Measurements from ENCODE around the gene SNRPB.

The SNRPB gene

GRCh38 chr20:2509794-2510193, 39.2 kb upstream of the SNRPB start (continued):
- TF ChIP-seq ZNF239 (tag by site-specific recombination; IDR thresholded peaks at IDR 0.05) = no peak
- TF ChIP-seq ZNF174 (tag by site-specific recombination; IDR thresholded peaks at IDR 0.05) = no peak

- no peak for TF ChIP-seq ZNF580 (tag by site-specific recombination; IDR thresholded peaks at IDR 0.05)
- no peak for TF ChIP-seq ZNF266 (tag by site-specific recombination; IDR thresholded peaks at IDR 0.05; ENCODE audit: low read depth)
- no peak for TF ChIP-seq ZNF707 (tag by site-specific recombination; IDR thresholded peaks at IDR 0.05)
- Histone ChIP-seq H3K4me1 (ENCODE audit: control insufficient read depth, insufficient read depth, low read length) (peaks cover 4% of the 10 kb centered on the region; the same call in 1 of the 2 replicates), H3K27ac (ENCODE audit: extremely low read depth, low read depth, low read length) (peak overlapping the region; percentile 93), H3K4me3 (ENCODE audit: low read depth, low read length) (peak overlapping the region; percentile 76), H3K36me3 (ENCODE audit: control insufficient read depth in 2 of 2, insufficient read depth in 1 of 2, low read length in 2 of 2) (no peaks in the 10 kb centered on the region), H3K9me3 (ENCODE audit: control insufficient read depth, insufficient read depth, low read depth, low read length) (no peaks in the 10 kb centered on the region)
- ChIA-PET POLR2A (interaction anchor here (2.2 to 3.4 kb wide), 3 partner anchors 12 to 142 kb away, joined by 7 to 34 read pairs (median 9); partner anchors contain the start of gene SNRPB), CTCF (interaction anchor here (0.6 to 12.4 kb wide), 2 partner anchors 13 to 1228 kb away, joined by 4 to 171 read pairs; no protein-coding TSS in a partner anchor)
These were observed 38.8 kb upstream of the SNRPB start for GRCh38 chr20:2509468-2509781.

- ChIA-PET CTCF (interaction anchor here (0.6 to 12.4 kb wide), 3 partner anchors 14 to 1228 kb away, joined by 4 to 171 read pairs (median 8); no protein-coding TSS in a partner anchor), POLR2A (interaction anchor here (2.2 to 3.4 kb wide), 3 partner anchors 13 to 143 kb away, joined by 7 to 34 read pairs (median 9); partner anchors contain the start of gene SNRPB)
- TF ChIP-seq ZNF549 (tag by site-specific recombination; IDR thresholded peaks at IDR 0.05) (no peak), PBX3 (CRISPR knock-in tag; IDR thresholded peaks at IDR 0.05) (no peak), ZNF561 (tag by site-specific recombination; IDR thresholded peaks at IDR 0.05; ENCODE audit: borderline replicate concordance) (no peak), ZNF530 (tag by site-specific recombination; IDR thresholded peaks at IDR 0.05; ENCODE audit: low read depth) (no peak), ZNF335 (tag by site-specific recombination; conservative IDR thresholded peaks at IDR 0.05) (peak; percentile 94), ZNF248 (tag by site-specific recombination; IDR thresholded peaks at IDR 0.05) (no peak), YY1 (tag by site-specific recombination; IDR thresholded peaks at IDR 0.05) (peak; percentile 37; the same call in 1 of the 2 replicates), RBAK (tag by site-specific recombination; IDR thresholded peaks at IDR 0.05) (no peak), ZNF660 (tag by site-specific recombination; IDR thresholded peaks at IDR 0.05) (no peak), ZNF416 (tag by site-specific recombination; IDR thresholded peaks at IDR 0.05) (no peak), ZNF266 (tag by site-specific recombination; IDR thresholded peaks at IDR 0.05; ENCODE audit: low read depth) (no peak), ZNF140 (tag by site-specific recombination; IDR thresholded peaks at IDR 0.05) (no peak), ZBTB7A (tag by site-specific recombination; IDR thresholded peaks at IDR 0.05; ENCODE audit: low read depth) (no peak), ZNF223 (tag by site-specific recombination; IDR thresholded peaks at IDR 0.05) (no peak), ZNF514 (tag by site-specific recombination; IDR thresholded peaks at IDR 0.05) (no peak), GFI1B (tag by site-specific recombination; IDR thresholded peaks at IDR 0.05) (no peak), GLI2 (tag by site-specific recombination; IDR thresholded peaks at IDR 0.05; ENCODE audit: borderline replicate concordance, low read depth) (no peak), ZNF701 (tag by site-specific recombination; IDR thresholded peaks at IDR 0.05) (no peak), ZNF302 (tag by site-specific recombination; IDR thresholded peaks at IDR 0.05; ENCODE audit: low read depth) (no peak), SP7 (tag by site-specific recombination; IDR thresholded peaks at IDR 0.05) (no peak; the same call in 1 of the 2 replicates), BCL6B (tag by site-specific recombination; IDR thresholded peaks at IDR 0.05) (no peak), ZNF600 (tag by site-specific recombination; IDR thresholded peaks at IDR 0.05) (peak; percentile 45; the same call in 1 of the 2 replicates), ZNF571 (tag by site-specific recombination; IDR thresholded peaks at IDR 0.05) (no peak)
- TF ChIP-seq, protein P1, sequence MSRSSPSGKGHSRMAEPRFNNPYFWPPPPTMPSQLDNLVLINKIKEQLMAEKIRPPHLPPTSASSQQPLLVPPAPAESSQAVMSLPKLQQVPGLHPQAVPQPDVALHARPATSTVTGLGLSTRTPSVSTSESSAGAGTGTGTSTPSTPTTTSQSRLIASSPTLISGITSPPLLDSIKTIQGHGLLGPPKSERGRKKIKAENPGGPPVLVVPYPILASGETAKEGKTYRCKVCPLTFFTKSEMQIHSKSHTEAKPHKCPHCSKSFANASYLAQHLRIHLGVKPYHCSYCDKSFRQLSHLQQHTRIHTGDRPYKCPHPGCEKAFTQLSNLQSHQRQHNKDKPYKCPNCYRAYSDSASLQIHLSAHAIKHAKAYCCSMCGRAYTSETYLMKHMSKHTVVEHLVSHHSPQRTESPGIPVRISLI (tag by site-specific recombination; IDR thresholded peaks at IDR 0.05) = no peak
- TF ChIP-seq, protein P2, sequence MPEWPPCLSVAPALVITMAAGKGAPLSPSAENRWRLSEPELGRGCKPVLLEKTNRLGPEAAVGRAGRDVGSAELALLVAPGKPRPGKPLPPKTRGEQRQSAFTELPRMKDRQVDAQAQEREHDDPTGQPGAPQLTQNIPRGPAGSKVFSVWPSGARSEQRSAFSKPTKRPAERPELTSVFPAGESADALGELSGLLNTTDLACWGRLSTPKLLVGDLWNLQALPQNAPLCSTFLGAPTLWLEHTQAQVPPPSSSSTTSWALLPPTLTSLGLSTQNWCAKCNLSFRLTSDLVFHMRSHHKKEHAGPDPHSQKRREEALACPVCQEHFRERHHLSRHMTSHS (tag by site-specific recombination; IDR thresholded peaks at IDR 0.05) = no peak
These were observed 38.3 kb upstream of the SNRPB start, which contains the start of gene ZNF343 for GRCh38 chr20:2508631-2509467. Gene ZNF343, minus strand, starts transcription at chr20:2508915. Its CDS starts 15,020 bp downstream, at chr20:2493895.

More at GRCh38 chr20:2508631-2509467, 38.3 kb upstream of the SNRPB start, which contains the start of gene ZNF343:
- H3K4me1 ChIP-seq (ENCODE audit: control insufficient read depth, insufficient read depth, low read length) = peaks cover 4% of the 10 kb centered on the region; the same call in 1 of the 2 replicates
- H3K27ac ChIP-seq (ENCODE audit: extremely low read depth, low read depth, low read length) = peak within 1 kb of the TSS; percentile 93
- no peaks in the 10 kb centered on the region for H3K9me3 ChIP-seq (ENCODE audit: control insufficient read depth, insufficient read depth, low read depth, low read length)
- H3K4me3 ChIP-seq (ENCODE audit: low read depth, low read length) = peak within 1 kb of the TSS; percentile 76
- no peaks in the 10 kb centered on the region for H3K36me3 ChIP-seq (ENCODE audit: control insufficient read depth in 2 of 2, insufficient read depth in 1 of 2, low read length in 2 of 2)

Data from HEK293 (cell line).